Measurements from ENCODE around the gene HSPB8. TPM values are rescaled to one million over a fixed set of nuclear protein-coding genes. Genes with fewer than 3 reads are reported as not detected.

The HSPB8 gene
- total RNA-seq, 1 experiment from 2014 or later = 6.7 TPM

DNA sequence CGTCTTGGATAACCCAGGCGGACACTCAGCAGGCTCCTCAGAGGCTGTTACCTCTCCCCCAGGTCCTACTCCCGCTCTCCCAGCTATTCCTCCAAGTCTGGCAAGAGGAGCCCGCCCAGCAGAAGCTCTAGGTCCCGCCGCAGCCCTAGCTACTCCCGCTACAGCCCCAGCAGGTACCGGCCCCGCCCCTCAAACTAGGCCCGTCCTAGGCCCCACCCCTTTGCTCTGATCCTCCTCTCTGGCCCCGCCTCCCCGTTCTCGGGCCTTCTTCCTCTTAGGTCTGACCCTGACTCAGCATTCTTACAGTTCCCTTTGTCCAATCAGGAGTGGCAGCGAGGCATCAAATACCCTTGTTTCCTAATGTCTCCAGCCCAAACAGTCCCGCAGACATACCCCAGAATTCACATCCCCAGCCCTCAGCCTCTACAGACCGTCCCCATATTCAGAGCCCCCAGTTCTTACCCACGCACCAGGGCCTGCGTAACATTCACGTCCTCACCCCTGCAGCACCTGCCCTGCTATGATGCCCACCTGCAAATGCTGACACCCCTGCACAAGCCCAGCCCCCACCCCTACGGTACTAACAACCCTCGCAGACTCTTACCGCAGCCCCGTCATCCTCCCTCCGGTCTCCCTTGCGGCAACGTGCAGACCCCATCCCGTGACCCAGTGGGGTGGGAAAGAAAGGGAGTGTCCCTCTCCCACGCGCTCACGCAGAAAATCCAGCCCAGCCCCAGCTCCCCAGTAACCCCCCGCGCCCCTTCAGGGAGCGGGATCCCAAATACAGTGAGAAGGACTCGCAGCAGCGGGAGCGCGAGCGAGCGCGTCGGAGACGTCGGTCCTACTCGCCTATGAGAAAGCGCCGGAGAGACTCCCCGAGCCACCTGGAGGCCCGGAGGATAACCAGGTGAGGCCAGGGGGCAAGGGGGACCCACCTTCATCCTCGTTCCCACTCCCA is 25.0 kb upstream of the HSPB8 start (continued):
- no peak; the same call in 1 of the 2 replicates for TF ChIP-seq MAX (CRISPR knock-in tag; IDR thresholded peaks at IDR 0.05)
- TF ChIP-seq, protein P1, sequence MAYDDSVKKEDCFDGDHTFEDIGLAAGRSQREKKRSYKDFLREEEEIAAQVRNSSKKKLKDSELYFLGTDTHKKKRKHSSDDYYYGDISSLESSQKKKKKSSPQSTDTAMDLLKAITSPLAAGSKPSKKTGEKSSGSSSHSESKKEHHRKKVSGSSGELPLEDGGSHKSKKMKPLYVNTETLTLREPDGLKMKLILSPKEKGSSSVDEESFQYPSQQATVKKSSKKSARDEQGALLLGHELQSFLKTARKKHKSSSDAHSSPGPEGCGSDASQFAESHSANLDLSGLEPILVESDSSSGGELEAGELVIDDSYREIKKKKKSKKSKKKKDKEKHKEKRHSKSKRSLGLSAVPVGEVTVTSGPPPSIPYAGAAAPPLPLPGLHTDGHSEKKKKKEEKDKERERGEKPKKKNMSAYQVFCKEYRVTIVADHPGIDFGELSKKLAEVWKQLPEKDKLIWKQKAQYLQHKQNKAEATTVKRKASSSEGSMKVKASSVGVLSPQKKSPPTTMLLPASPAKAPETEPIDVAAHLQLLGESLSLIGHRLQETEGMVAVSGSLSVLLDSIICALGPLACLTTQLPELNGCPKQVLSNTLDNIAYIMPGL (CRISPR knock-in tag; IDR thresholded peaks at IDR 0.05) = no peak
- TF ChIP-seq ARID4B (CRISPR knock-in tag; IDR thresholded peaks at IDR 0.05; ENCODE audit: borderline replicate concordance) = peak; percentile 48; the same call in 1 of the 2 replicates
- TF ChIP-seq NFE2L1 (CRISPR knock-in tag; IDR thresholded peaks at IDR 0.05) = peak; percentile 98
- TF ChIP-seq NR3C1 (CRISPR knock-in tag; conservative IDR thresholded peaks at IDR 0.05; ENCODE audit: low read depth) = no peak

DNA sequence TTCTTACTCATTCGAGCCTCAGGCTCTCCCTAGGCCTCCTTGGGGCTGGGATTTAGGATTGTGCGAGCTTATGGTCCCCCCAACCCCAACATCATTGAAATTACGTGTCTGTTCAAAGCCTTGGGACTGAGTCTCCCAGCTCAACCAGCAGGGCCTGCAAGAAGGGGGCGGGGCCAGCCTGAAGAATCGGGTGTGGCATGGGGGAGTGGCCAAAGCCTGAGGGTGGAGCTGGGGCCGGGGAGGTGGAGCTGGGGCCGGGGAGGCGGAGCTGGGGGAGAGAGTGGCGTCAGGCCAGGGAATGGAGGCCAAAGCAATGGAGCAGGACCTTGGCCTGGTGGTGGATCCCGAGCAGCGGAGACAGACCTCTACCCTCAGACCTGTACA is 24.3 kb upstream of the HSPB8 start:
- POLR2A ChIA-PET = interaction anchor here (1.0 to 4.0 kb wide), 13 partner anchors 9 to 258 kb away, joined by 3 to 15 read pairs (median 4); partner anchors contain the start of genes HSPB8 and SRRM4
- Mint-ChIP-seq H3K36me3 (peaks cover 23% of the 10 kb centered on the region), H3K4me1 (peaks cover 19% of the 10 kb centered on the region), H3K27me3 (ENCODE audit: low read depth) (no peaks in the 10 kb centered on the region), H3K4me3 (peak overlapping the region; percentile 98), H3K27ac (peak overlapping the region; percentile 99), H3K9me3 (peaks cover 17% of the 10 kb centered on the region)
- no peak for TF ChIP-seq ETV6 (CRISPR knock-in tag; IDR thresholded peaks at IDR 0.05)
- TF ChIP-seq SMAD3 (CRISPR knock-in tag; IDR thresholded peaks at IDR 0.05; ENCODE audit: borderline replicate concordance) = no peak
- TF ChIP-seq SP1 (CRISPR knock-in tag; conservative IDR thresholded peaks at IDR 0.05) = peak; percentile 61; the same call in 1 of the 2 replicates
- no peak for TF ChIP-seq E2F4 (CRISPR knock-in tag; IDR thresholded peaks at IDR 0.05; ENCODE audit: borderline replicate concordance, low read depth)
- TF ChIP-seq PRDM15 (CRISPR knock-in tag; IDR thresholded peaks at IDR 0.05) = peak; percentile 23; the same call in 1 of the 2 replicates
- TF ChIP-seq TCF7 (CRISPR knock-in tag; IDR thresholded peaks at IDR 0.05; ENCODE audit: low read depth) = no peak
- no peak for TF ChIP-seq FOXJ3 (CRISPR knock-in tag; IDR thresholded peaks at IDR 0.05; ENCODE audit: borderline replicate concordance)
- no peak for TF ChIP-seq NR3C1 (CRISPR knock-in tag; conservative IDR thresholded peaks at IDR 0.05; ENCODE audit: low read depth)
- TF ChIP-seq, protein P2, sequence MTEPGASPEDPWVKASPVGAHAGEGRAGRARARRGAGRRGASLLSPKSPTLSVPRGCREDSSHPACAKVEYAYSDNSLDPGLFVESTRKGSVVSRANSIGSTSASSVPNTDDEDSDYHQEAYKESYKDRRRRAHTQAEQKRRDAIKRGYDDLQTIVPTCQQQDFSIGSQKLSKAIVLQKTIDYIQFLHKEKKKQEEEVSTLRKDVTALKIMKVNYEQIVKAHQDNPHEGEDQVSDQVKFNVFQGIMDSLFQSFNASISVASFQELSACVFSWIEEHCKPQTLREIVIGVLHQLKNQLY (CRISPR knock-in tag; IDR thresholded peaks at IDR 0.05) = no peak
- ATAC-seq (peak; percentile 79), DNase-seq (ENCODE audit: low spot score) (peak; percentile 97)
- CTCF ChIA-PET = interaction anchor here (0.6 to 3.7 kb wide), 13 partner anchors 24 to 1035 kb away, joined by 3 to 24 read pairs (median 5); partner anchors contain the start of genes HSPB8 and SRRM4

All from WTC11 (cell line).